Measurements from ENCODE around the gene C16orf86.

The C16orf86 gene

DNA sequence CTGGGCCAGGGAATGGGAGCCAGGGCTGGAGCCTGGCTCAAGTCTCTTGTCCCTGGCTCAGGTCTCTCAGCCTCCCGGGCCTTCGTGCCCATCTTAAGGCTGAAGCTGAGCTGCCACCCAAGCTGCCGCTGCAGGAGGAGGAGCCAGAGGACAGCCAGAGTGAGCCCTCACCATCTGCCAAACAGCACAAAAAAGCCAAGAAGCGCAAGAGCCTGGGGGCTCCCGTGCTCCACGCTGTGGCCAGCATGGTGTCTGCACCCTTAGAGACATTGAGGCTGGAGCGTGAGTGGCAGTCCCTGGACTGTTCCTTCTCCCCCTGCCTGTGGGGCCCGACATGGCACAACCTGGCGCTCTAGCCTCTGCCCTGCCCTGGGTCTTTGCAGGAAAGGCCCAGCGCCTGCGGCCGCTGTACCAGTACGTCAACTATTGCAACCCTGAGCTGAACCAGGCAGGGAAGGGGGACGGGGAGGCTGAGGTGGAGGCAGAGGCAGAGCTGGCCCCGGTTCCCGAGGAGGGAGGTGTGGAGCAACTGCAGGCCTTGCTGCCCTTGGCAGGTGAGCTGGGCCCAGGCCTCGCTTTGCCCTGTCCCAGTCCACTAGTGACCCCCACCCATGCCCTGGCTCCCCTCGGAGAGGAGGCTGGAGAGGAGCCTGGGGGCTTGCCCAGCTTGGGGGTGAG lies 1.3 kb downstream of the C16orf86 start:
- TF ChIP-seq TAF1 (IDR thresholded peaks at IDR 0.05; ENCODE audit: borderline replicate concordance, insufficient read depth, low read length) (no peak), SIN3A (IDR thresholded peaks at IDR 0.05; ENCODE audit: borderline replicate concordance, insufficient read depth, low read length) (no peak), POLR2AphosphoS5 (IDR thresholded peaks at IDR 0.05; ENCODE audit: low read depth, low read length) (no peak), FOXP2 (optimal IDR thresholded peaks at IDR 0.05; ENCODE audit: borderline replicate concordance, extremely low read depth, extremely low read length, insufficient read depth) (no peak)
- TF ChIP-seq, protein P1, sequence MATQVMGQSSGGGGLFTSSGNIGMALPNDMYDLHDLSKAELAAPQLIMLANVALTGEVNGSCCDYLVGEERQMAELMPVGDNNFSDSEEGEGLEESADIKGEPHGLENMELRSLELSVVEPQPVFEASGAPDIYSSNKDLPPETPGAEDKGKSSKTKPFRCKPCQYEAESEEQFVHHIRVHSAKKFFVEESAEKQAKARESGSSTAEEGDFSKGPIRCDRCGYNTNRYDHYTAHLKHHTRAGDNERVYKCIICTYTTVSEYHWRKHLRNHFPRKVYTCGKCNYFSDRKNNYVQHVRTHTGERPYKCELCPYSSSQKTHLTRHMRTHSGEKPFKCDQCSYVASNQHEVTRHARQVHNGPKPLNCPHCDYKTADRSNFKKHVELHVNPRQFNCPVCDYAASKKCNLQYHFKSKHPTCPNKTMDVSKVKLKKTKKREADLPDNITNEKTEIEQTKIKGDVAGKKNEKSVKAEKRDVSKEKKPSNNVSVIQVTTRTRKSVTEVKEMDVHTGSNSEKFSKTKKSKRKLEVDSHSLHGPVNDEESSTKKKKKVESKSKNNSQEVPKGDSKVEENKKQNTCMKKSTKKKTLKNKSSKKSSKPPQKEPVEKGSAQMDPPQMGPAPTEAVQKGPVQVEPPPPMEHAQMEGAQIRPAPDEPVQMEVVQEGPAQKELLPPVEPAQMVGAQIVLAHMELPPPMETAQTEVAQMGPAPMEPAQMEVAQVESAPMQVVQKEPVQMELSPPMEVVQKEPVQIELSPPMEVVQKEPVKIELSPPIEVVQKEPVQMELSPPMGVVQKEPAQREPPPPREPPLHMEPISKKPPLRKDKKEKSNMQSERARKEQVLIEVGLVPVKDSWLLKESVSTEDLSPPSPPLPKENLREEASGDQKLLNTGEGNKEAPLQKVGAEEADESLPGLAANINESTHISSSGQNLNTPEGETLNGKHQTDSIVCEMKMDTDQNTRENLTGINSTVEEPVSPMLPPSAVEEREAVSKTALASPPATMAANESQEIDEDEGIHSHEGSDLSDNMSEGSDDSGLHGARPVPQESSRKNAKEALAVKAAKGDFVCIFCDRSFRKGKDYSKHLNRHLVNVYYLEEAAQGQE (IDR thresholded peaks at IDR 0.05; ENCODE audit: insufficient read depth in 1 of 2, low read depth in 2 of 2, low read length in 2 of 2) = no peak

- TF ChIP-seq FOXP2 (optimal IDR thresholded peaks at IDR 0.05; ENCODE audit: borderline replicate concordance, extremely low read depth, extremely low read length, insufficient read depth) (no peak), POLR2AphosphoS5 (IDR thresholded peaks at IDR 0.05; ENCODE audit: low read depth, low read length) (no peak), SIN3A (IDR thresholded peaks at IDR 0.05; ENCODE audit: borderline replicate concordance, insufficient read depth, low read length) (no peak), TAF1 (IDR thresholded peaks at IDR 0.05; ENCODE audit: borderline replicate concordance, insufficient read depth, low read length) (no peak)
- TF ChIP-seq, protein P1 (IDR thresholded peaks at IDR 0.05; ENCODE audit: insufficient read depth in 1 of 2, low read depth in 2 of 2, low read length in 2 of 2) = no peak
Observed at GRCh38 chr16:67668495-67669157, 2.0 kb downstream of the C16orf86 start.

DNA sequence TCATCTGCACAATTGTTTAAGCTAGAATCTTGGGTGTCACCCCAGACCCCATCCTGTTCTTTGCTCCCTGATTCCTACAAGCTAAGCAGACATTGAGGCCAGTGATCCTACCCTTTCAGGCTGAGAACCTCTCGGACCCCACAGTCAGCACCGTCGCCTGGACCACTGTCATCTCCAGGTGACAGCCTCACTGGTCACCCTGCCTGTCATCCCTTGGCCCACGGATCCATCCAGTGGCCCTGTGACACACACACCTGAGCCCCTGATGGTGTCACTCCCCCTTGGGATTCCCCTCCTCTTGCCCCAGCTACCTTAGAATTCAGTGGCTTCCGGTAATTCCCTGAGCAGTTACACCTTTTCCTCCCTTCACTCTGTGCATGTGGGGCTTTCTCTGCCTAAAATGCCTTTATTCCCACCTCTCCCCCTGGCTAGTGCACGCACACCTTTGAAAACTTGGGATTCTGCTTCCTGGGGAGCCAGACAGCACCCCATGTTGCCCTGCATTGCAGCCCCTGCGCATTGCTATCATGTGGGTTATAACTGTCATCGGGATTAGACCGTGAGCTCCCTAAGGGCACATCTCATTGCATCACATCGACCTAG lies 3.0 kb downstream of the C16orf86 start:
- TF ChIP-seq POLR2AphosphoS5 (IDR thresholded peaks at IDR 0.05; ENCODE audit: low read depth, low read length) = no peak

GRCh38 chr16:67672306-67672705 lies 5.7 kb downstream of the C16orf86 start:
- TF ChIP-seq TAF1 (IDR thresholded peaks at IDR 0.05; ENCODE audit: borderline replicate concordance, insufficient read depth, low read length) (no peak), FOXP2 (optimal IDR thresholded peaks at IDR 0.05; ENCODE audit: borderline replicate concordance, extremely low read depth, extremely low read length, insufficient read depth) (no peak), SIN3A (IDR thresholded peaks at IDR 0.05; ENCODE audit: borderline replicate concordance, insufficient read depth, low read length) (no peak), POLR2AphosphoS5 (IDR thresholded peaks at IDR 0.05; ENCODE audit: low read depth, low read length) (no peak)
- TF ChIP-seq, protein P1 (IDR thresholded peaks at IDR 0.05; ENCODE audit: insufficient read depth in 1 of 2, low read depth in 2 of 2, low read length in 2 of 2) = no peak

- TF ChIP-seq TAF1 (IDR thresholded peaks at IDR 0.05; ENCODE audit: borderline replicate concordance, insufficient read depth, low read length) = no peak
- no peak for TF ChIP-seq SIN3A (IDR thresholded peaks at IDR 0.05; ENCODE audit: borderline replicate concordance, insufficient read depth, low read length)
- TF ChIP-seq FOXP2 (optimal IDR thresholded peaks at IDR 0.05; ENCODE audit: borderline replicate concordance, extremely low read depth, extremely low read length, insufficient read depth) = no peak
- TF ChIP-seq, protein P1 (IDR thresholded peaks at IDR 0.05; ENCODE audit: insufficient read depth in 1 of 2, low read depth in 2 of 2, low read length in 2 of 2) = no peak
- no peak for TF ChIP-seq POLR2AphosphoS5 (IDR thresholded peaks at IDR 0.05; ENCODE audit: low read depth, low read length)
Observed at GRCh38 chr16:67672739-67673662, 6.4 kb downstream of the C16orf86 start.

All from PFSK-1 (cell line).